ENCODE results near the gene ARMC12. TPM values are rescaled to one million over a fixed set of nuclear protein-coding genes. Genes with fewer than 3 reads are reported as not detected.

ARMC12 gene
- total and polyA plus RNA-seq, 12 donors = 0.29 to 44.7 (median 1.2) TPM; not detected in 1

DNA sequence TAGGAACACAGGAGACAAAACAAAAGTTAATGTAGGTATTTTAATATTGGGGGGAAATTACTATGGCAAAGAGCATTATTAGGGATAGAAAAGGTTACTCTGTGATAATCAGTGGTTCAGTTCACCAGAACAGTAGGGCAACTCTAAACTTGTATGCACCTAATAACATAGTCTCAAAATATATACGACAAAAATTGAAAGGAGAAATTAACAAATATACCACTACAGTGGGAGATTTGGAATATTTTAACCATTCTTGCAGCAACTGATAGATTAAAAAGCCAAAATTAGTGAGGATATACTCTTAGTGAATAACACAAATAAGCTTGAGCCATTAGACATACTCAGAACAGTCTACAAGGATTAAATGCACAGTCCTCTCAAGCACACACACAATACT is 11.0 kb downstream of the ARMC12 start:
- no peak for DNase-seq
- no peak overlapping the region for H3K27ac ChIP-seq
- no peaks in the 10 kb centered on the region for H3K9me3 ChIP-seq (replicated peaks in 1 of 3)
- WGBS, 4 donors = 91 to 100% (median 96%) methylated on average over 1 of the region's 1 CpG
- intact Hi-C loops (cut with DNase I) = no loop called here
- TF ChIP-seq POLR2A (IDR thresholded peaks at IDR 0.05) = no peak
- TF ChIP-seq, protein P1, sequence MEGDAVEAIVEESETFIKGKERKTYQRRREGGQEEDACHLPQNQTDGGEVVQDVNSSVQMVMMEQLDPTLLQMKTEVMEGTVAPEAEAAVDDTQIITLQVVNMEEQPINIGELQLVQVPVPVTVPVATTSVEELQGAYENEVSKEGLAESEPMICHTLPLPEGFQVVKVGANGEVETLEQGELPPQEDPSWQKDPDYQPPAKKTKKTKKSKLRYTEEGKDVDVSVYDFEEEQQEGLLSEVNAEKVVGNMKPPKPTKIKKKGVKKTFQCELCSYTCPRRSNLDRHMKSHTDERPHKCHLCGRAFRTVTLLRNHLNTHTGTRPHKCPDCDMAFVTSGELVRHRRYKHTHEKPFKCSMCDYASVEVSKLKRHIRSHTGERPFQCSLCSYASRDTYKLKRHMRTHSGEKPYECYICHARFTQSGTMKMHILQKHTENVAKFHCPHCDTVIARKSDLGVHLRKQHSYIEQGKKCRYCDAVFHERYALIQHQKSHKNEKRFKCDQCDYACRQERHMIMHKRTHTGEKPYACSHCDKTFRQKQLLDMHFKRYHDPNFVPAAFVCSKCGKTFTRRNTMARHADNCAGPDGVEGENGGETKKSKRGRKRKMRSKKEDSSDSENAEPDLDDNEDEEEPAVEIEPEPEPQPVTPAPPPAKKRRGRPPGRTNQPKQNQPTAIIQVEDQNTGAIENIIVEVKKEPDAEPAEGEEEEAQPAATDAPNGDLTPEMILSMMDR (IDR thresholded peaks at IDR 0.05) = no peak
- no peak overlapping the region for H3K4me3 ChIP-seq
- H3K4me1 ChIP-seq (replicated peaks in 1 of 2) = no peaks in the 10 kb centered on the region
- no peaks in the 10 kb centered on the region for H3K36me3 ChIP-seq (replicated peaks in 1 of 2)
- H3K27me3 ChIP-seq = no peaks in the 10 kb centered on the region

DNA sequence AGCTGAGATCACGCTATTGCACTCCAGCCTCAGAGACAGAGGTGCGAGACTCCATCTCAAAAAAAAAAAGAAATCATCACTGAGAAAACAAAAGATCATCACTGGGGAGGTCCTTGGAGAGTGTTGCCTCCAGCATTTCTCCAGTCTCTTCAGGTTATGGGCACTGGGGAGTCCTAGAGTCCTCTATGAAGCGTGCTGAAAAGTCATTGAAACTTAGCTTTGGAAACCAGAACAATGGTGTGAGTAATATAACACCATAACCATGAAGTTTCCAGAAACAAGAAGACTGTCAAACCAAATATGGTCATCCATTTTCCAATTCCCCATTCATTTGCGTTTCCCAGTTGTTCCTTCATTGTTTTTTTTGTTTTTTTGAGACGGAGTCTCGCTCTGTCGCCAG is 13.7 kb downstream of the ARMC12 start:
- intact Hi-C loops (cut with DNase I) = no loop called here

DNA sequence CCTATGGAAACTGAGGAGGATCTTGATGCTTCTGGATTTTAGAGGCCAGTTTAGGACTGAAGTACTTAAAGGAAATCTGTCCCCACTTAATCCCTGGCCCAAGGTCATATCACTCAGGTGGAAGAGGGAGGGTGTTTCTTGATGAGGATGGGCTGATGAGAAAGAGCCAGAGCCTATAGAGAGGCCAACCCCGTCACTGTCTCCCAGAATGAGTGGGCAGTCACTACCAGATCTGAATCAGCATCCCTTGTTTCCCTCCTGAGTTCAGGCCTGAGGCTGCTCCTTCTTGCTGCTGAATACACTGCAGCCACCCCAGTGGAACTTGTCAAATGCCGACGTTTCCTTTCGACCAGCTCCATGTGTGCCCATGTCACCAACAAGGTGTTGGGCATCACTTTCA is 14.8 kb downstream of the ARMC12 start:
- H3K27me3 ChIP-seq = no peaks in the 10 kb centered on the region
- H3K36me3 ChIP-seq (replicated peaks in 1 of 2) = no peaks in the 10 kb centered on the region
- no peaks in the 10 kb centered on the region for H3K9me3 ChIP-seq (replicated peaks in 1 of 3)
- H3K27ac ChIP-seq = no peak overlapping the region
- DNase-seq = no peak
- H3K4me1 ChIP-seq (replicated peaks in 1 of 2) = no peaks in the 10 kb centered on the region
- TF ChIP-seq, protein P1 (IDR thresholded peaks at IDR 0.05) = no peak
- TF ChIP-seq POLR2A (IDR thresholded peaks at IDR 0.05) = no peak
- WGBS, 4 donors = 58 to 87% (median 69%) methylated on average over 4 of the region's 4 CpGs
- H3K4me3 ChIP-seq = no peak overlapping the region
- intact Hi-C loops (cut with DNase I) = no loop called here

More for the DNA sequence above, 13.7 kb downstream of the ARMC12 start:
- no peaks in the 10 kb centered on the region for H3K27me3 ChIP-seq
- no peak for TF ChIP-seq POLR2A (IDR thresholded peaks at IDR 0.05)
- TF ChIP-seq, protein P1 (IDR thresholded peaks at IDR 0.05) = no peak
- H3K4me3 ChIP-seq = no peak overlapping the region
- H3K36me3 ChIP-seq (replicated peaks in 1 of 2) = no peaks in the 10 kb centered on the region
- H3K9me3 ChIP-seq (replicated peaks in 1 of 3) = no peaks in the 10 kb centered on the region
- no peak for DNase-seq
- no peaks in the 10 kb centered on the region for H3K4me1 ChIP-seq (replicated peaks in 1 of 2)
- 89 to 92% (median 90%) methylated on average over 7 of the region's 7 CpGs for WGBS, 4 donors
- no peak overlapping the region for H3K27ac ChIP-seq

DNA sequence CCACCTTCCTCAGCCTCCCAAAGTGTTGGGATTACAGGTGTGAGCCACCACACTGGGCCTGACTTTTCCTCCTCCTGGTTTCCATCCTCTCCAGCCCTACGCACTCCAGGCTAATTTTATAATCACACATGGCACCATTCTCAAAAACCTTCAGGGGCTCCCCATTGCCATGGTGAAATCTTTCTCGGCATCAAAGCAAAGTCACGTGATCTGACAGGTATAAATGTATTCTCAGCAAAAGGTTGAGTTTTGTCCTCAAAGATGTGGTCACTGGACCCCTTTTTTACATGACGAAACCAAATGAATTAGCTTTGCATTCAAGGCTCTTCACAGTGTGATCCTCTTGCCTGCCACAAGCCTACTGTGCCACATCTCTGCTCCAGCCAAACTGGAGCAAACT is 15.5 kb downstream of the ARMC12 start:
- Histone ChIP-seq H3K4me1 (replicated peaks in 1 of 2) (no peaks in the 10 kb centered on the region), H3K9me3 (replicated peaks in 1 of 3) (no peaks in the 10 kb centered on the region), H3K27me3 (no peaks in the 10 kb centered on the region), H3K4me3 (no peak overlapping the region), H3K36me3 (replicated peaks in 1 of 2) (no peaks in the 10 kb centered on the region), H3K27ac (no peak overlapping the region)
- intact Hi-C loops (cut with DNase I) = no loop called here
- DNase-seq = no peak
- 76 to 92% (median 83%) methylated on average over 4 of the region's 4 CpGs for WGBS, 4 donors
- no peak for TF ChIP-seq POLR2A (IDR thresholded peaks at IDR 0.05)
- TF ChIP-seq, protein P1 (IDR thresholded peaks at IDR 0.05) = no peak
